Neural crest cell (in vitro differentiated cells): ENCODE measurements around the gene TRIO. TPM values are rescaled to one million over a fixed set of nuclear protein-coding genes. Genes with fewer than 3 reads are reported as not detected.

Experiments used
- DNase-seq: peaks from one replicate; pipeline ENCODE4 v3.0.0; 2021; ENCODE audit warnings: low read depth, mixed read lengths, low spot score
- H3K27ac Mint-ChIP-seq: one replicate; pipeline ENCODE4 v1.8.0; 2021; ENCODE audit warnings: mild to moderate bottlenecking, mixed read lengths; ENCODE audit not compliant: unreplicated experiment
- H3K27me3 Mint-ChIP-seq: 2 replicates; pipeline ENCODE4 v1.8.0; 2021; ENCODE audit warnings: low read depth, mild to moderate bottlenecking, mixed read lengths
- H3K36me3 Mint-ChIP-seq: 2 replicates; pipeline ENCODE4 v1.8.0; 2021; ENCODE audit warnings: low read depth, mild to moderate bottlenecking, mixed read lengths
- H3K4me1 Mint-ChIP-seq: 2 replicates; pipeline ENCODE4 v1.8.0; 2021; ENCODE audit warnings: mixed read lengths
- H3K4me3 Mint-ChIP-seq: one replicate; pipeline ENCODE4 v1.8.0; 2021; ENCODE audit warnings: mild to moderate bottlenecking, mixed read lengths
- H3K9me3 Mint-ChIP-seq: 2 replicates; pipeline ENCODE4 v1.8.0; 2021; ENCODE audit warnings: mixed read lengths
- total RNA-seq: library from RNA; stranded (reverse); gene quantifications from 2 replicates; pipeline ENCODE4 v1.2.1, GENCODE V29; 2021
- TF ChIP-seq, protein P1 (sequence below): fragments of 200-600 bp; sonication (generic); conservative IDR thresholded peaks from 2 replicates; pipeline ENCODE4 v1.5.0; 2021; ENCODE audit warnings: antibody characterized with exemption, mild to moderate bottlenecking

The TRIO gene
- total RNA-seq, 1 donor from 2014 or later: 134 TPM

DNA sequence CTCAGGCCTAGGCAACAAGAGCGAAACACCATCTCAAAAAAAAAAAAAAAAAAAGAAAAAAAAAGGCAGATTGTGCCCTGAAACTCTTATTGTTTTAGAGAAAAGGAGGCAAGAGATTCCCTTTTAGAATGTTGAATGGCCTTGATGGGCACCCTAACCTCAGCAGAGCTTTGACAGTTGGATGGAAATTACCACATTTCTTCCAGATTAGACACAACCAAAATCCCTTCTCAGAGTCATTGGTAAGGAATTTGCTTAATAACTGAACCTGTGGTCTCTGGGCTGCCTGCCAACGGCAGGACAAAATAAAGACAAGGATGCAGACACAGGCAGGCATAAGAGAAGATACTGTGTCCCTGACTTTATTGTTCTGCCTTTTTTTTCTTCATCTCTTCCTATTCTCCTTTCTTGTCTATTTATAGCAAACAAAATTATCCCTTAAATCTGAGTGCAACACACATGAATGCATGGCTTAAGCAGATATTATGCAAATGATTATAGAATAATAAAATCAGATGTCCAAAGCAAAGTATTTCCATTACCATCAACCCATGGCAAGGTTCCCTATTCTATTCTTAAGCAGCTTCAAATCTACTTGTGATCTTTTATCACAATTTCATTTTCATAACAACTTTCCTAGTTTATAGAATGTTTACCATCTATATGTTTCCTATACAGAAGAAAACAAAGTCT lies 37.3 kb upstream of the TRIO start:
- H3K4me1 Mint-ChIP-seq: peaks cover 5% of the 10 kb centered on the region
- no peak overlapping the region for H3K27ac Mint-ChIP-seq
- no peak for DNase-seq
- TF ChIP-seq, protein P1, sequence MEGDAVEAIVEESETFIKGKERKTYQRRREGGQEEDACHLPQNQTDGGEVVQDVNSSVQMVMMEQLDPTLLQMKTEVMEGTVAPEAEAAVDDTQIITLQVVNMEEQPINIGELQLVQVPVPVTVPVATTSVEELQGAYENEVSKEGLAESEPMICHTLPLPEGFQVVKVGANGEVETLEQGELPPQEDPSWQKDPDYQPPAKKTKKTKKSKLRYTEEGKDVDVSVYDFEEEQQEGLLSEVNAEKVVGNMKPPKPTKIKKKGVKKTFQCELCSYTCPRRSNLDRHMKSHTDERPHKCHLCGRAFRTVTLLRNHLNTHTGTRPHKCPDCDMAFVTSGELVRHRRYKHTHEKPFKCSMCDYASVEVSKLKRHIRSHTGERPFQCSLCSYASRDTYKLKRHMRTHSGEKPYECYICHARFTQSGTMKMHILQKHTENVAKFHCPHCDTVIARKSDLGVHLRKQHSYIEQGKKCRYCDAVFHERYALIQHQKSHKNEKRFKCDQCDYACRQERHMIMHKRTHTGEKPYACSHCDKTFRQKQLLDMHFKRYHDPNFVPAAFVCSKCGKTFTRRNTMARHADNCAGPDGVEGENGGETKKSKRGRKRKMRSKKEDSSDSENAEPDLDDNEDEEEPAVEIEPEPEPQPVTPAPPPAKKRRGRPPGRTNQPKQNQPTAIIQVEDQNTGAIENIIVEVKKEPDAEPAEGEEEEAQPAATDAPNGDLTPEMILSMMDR: no peak
- peaks cover 3% of the 10 kb centered on the region for H3K36me3 Mint-ChIP-seq
- peaks cover 13% of the 10 kb centered on the region for H3K27me3 Mint-ChIP-seq
- no peak overlapping the region for H3K4me3 Mint-ChIP-seq
- peaks cover 5% of the 10 kb centered on the region for H3K9me3 Mint-ChIP-seq

DNA sequence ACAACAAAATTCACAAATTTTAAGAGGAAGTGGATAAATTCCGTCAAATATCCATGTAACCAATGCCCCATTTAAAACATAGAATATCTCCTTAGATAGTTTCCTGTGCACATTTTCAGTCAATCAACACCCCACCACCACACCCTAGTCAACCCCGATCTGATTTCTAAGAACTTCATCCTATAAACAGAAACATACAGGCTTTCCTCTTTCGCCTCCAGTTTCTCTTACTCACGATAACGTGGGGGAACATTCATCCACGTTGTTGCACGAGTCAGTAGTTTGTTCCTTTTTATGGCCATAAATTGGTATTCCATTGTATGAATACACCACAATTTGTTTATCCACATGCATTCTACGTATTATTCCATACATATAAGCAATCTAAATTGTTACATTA lies 35.6 kb upstream of the TRIO start:
- Mint-ChIP-seq H3K9me3 (peaks cover 4% of the 10 kb centered on the region), H3K36me3 (peaks cover 3% of the 10 kb centered on the region), H3K27me3 (peaks cover 13% of the 10 kb centered on the region), H3K27ac (no peak overlapping the region), H3K4me3 (no peak overlapping the region), H3K4me1 (peaks cover 5% of the 10 kb centered on the region)
- DNase-seq: no peak
- TF ChIP-seq, protein P1: no peak

DNA sequence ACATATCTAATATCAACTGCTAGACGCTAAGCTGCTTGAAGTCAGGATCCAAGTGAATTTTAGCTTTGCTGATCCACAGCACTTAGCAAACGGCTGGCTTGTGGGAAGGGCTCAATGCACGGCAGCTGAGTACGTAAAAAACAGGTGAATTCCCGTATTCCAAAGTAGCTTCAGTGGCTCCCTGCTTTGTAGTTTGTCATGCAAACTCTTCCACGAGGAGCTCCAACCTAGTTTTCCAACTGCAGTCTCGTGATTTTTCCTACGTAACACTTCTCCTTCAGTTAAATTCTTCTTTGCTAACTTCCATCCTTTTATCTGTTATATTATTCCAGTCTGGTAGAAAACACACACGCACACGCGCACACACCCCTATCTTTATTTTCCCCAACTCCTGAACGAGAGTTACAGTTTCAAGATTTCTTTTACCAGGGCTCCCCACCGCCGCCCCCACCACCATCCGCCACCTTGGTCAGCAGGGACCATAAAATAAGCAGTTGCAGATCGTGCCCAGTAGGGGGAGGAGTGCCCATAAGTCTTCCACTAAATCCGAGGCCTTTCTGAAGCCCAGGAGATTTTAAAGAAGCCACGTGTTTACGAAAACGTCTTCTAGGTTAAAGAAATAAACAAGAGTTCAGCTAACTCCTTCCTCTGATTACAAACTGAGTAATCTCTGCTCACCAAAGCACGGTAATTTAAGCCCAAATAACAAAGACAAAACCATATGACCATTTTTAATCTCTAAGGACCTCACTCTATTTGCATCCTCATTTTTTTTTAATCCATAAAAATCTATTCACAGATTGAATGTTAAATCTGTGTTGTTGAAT lies 34.8 kb upstream of the TRIO start:
- TF ChIP-seq, protein P1: peak; percentile 76
- no peak overlapping the region for H3K27ac Mint-ChIP-seq
- no peak overlapping the region for H3K4me3 Mint-ChIP-seq
- no peaks in the 10 kb centered on the region for H3K9me3 Mint-ChIP-seq
- peaks cover 13% of the 10 kb centered on the region for H3K27me3 Mint-ChIP-seq
- DNase-seq: peak; percentile 33
- H3K4me1 Mint-ChIP-seq: peaks cover 5% of the 10 kb centered on the region
- H3K36me3 Mint-ChIP-seq: no peaks in the 10 kb centered on the region

DNA sequence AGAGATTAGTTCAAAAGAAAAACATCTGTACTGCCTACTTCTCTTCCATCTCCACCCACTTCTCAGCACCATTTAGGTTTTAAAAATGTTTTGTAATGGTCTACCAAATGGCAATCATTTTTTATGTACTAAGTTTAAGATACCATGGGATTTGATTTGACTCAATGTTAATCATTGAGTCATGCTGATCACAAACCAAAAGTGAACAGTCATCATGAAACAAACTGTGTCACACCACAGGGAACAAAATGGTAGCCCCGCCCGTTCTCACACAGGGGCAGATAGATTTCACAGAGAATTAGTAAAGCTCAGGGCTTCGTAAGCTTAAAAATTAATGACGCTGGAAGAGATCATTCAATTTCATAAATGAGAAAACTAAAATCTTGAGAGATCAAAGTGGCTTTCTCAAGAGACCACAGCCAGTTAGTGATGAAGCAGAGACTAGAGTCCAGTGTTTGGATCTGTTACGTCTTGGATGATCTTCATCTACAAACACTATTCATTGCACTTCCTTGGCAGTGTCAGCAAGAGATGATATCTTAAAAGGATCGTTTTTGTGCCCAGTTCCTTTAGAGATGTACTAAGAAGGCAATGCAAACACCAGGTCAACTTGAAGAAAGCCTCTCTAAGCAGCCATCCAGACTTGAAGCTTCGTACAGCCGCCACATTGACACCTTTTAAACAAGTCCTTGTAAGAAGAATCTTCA lies 33.9 kb upstream of the TRIO start:
- no peak for DNase-seq
- TF ChIP-seq, protein P1: no peak
- Mint-ChIP-seq H3K27me3 (peaks cover 13% of the 10 kb centered on the region), H3K4me3 (no peak overlapping the region), H3K4me1 (peaks cover 5% of the 10 kb centered on the region), H3K9me3 (no peaks in the 10 kb centered on the region), H3K27ac (no peak overlapping the region), H3K36me3 (no peaks in the 10 kb centered on the region)

DNA sequence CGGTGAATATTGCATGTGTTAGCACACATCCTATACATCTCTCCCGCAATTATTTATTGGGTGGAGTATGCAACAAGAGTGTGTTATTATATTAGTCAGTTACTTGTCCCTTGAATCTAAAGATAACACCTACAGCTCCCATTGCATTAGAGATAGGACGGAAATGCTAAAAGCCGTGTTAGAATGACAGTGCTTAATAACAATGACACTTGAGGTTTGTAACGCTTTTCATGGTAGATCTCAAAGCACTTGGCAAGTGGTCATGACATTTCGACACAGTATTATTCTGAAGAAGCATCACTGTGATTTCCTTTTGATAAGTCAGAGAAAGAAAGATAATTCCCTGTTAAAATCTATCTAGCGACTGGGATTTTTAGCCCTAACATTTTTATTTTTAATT lies 33.4 kb upstream of the TRIO start:
- H3K27me3 Mint-ChIP-seq: peaks cover 17% of the 10 kb centered on the region

More for the DNA sequence above, 33.4 kb upstream of the TRIO start:
- Mint-ChIP-seq H3K4me3 (no peak overlapping the region), H3K36me3 (no peaks in the 10 kb centered on the region), H3K9me3 (no peaks in the 10 kb centered on the region), H3K4me1 (peaks cover 5% of the 10 kb centered on the region), H3K27ac (no peak overlapping the region)
- TF ChIP-seq, protein P1: no peak
- DNase-seq: no peak
